ENCODE results near the gene DDAH2.

- no peak for TF ChIP-seq POLR2A (IDR thresholded peaks at IDR 0.05)
- TF ChIP-seq CTCF (IDR thresholded peaks at IDR 0.05 in 4 of 5, conservative IDR thresholded peaks at IDR 0.05 in 1 of 5) = no peak
Observed at GRCh38 chr6:31741815-31742214, 12.7 kb upstream of the DDAH2 start.
